ENCODE data around the gene BPIFB6.

Gene BPIFB6

DNA sequence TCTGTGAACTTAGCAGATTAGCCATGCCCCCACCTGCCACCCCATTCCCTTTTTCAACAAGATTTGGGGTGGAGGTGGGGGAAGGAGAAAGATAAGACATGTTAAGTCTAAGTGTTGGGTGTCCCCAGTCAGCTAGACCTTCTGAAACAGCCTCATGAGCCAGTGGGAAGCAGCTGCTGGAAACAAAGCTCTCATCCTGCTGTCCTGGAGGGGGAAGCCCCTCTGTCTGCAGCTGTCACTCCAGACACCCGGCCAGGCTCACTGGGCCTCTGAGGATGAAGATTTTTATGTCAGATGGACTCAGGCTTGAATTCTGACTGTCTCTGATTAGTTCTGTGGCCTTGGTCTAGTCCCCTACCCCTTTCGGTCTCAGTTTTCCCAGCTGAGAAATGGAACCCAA, 23.3 kb downstream of the BPIFB6 start:
- Histone ChIP-seq H3K9me3 (ENCODE audit: control insufficient read depth, insufficient read depth, low read length) (no peaks in the 10 kb centered on the region), H3K36me3 (ENCODE audit: control insufficient read depth, insufficient read depth, low read length) (no peaks in the 10 kb centered on the region), H3K27me3 (ENCODE audit: control insufficient read depth, insufficient read depth, low read length) (no peaks in the 10 kb centered on the region), H3K9ac (ENCODE audit: low read depth, low read length) (no peak overlapping the region), H3K4me1 (ENCODE audit: control insufficient read depth, insufficient read depth, low read length) (peaks cover 6% of the 10 kb centered on the region; the same call in 1 of the 2 replicates), H3K4me3 (ENCODE audit: low read depth, low read length) (no peak overlapping the region), H3K27ac (ENCODE audit: low read depth, low read length) (no peak overlapping the region)

DNA sequence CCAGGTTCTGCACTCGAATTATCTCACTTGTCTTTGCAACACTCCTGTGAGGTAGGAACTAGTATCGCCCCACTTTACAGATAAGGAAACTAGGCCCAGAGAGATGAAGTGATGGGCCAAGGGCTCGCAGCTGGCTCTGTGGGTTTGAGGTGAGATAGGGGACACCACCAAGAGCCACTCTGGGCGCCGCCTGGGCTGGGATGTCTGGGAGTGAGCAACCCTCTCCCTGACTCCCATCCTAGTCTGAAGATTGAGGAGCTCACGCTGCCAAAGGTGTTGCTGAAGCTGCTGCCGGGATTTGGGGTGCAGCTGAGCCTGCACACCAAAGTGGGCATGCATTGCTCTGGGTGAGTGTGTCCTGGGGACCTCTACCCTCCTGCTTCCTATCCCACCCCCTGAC, 27.7 kb downstream of the BPIFB6 start:
- Histone ChIP-seq H3K9ac (ENCODE audit: low read depth, low read length) (no peak overlapping the region), H3K36me3 (ENCODE audit: control insufficient read depth, insufficient read depth, low read length) (no peaks in the 10 kb centered on the region), H3K4me3 (ENCODE audit: low read depth, low read length) (no peak overlapping the region), H3K27me3 (ENCODE audit: control insufficient read depth, insufficient read depth, low read length) (no peaks in the 10 kb centered on the region), H3K9me3 (ENCODE audit: control insufficient read depth, insufficient read depth, low read length) (no peaks in the 10 kb centered on the region), H3K4me1 (ENCODE audit: control insufficient read depth, insufficient read depth, low read length) (no peaks in the 10 kb centered on the region), H3K27ac (ENCODE audit: low read depth, low read length) (no peak overlapping the region)

DNA sequence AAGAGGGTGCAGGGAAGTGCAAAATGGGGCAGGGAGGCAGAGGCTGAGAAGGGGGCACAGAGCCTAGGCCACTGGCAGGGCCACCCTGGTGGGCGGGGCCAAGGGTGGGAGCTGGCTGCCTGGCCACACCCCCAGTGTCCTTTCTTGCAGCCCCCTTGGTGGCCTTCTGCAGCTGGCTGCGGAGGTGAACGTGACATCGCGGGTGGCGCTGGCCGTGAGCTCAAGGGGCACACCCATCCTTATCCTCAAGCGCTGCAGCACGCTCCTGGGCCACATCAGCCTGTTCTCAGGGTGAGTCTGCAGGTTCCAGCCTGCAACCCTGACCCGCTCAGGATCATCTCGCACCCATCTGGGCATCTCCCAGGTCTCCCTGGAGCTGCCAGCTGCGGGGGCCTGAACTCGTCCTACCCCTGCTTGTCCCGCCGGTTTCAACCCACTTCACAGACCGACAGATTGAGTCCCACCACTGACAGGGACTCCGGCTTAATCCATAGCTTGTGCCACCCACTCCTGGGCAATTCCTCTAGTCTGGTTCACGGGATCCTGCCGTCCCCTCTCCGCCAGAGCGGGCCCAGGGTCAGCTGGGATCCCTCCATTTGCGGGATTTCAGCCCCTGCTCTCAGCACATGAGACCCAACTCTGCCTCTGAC, 28.4 kb downstream of the BPIFB6 start:
- no peaks in the 10 kb centered on the region for H3K27me3 ChIP-seq (ENCODE audit: control insufficient read depth, insufficient read depth, low read length)
- H3K27ac ChIP-seq (ENCODE audit: low read depth, low read length), result no peak overlapping the region
- H3K36me3 ChIP-seq (ENCODE audit: control insufficient read depth, insufficient read depth, low read length), result no peaks in the 10 kb centered on the region
- H3K4me1 ChIP-seq (ENCODE audit: control insufficient read depth, insufficient read depth, low read length), result no peaks in the 10 kb centered on the region
- no peak overlapping the region for H3K9ac ChIP-seq (ENCODE audit: low read depth, low read length)
- no peak overlapping the region for H3K4me3 ChIP-seq (ENCODE audit: low read depth, low read length)
- H3K9me3 ChIP-seq (ENCODE audit: control insufficient read depth, insufficient read depth, low read length), result no peaks in the 10 kb centered on the region

DNA sequence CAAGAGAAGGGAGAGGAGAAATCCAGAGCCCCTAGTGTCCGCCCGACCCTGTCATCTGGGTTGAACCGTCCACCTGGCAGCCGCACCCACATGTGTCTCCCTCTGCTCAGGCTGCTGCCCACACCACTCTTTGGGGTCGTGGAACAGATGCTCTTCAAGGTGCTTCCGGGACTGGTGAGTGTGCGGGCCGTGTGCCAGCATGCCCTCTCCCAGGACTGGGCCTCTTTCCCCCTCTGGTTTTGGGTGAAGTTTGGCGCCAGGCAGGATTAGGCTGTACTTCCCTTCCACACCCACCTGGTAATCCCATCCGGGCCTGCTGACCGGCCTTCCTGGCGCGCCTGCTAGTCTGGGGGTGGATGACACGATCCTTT, 30.2 kb downstream of the BPIFB6 start:
- Histone ChIP-seq H3K9ac (ENCODE audit: low read depth, low read length) (no peak overlapping the region), H3K4me3 (ENCODE audit: low read depth, low read length) (no peak overlapping the region), H3K27me3 (ENCODE audit: control insufficient read depth, insufficient read depth, low read length) (no peaks in the 10 kb centered on the region; the same call in 1 of the 2 replicates), H3K9me3 (ENCODE audit: control insufficient read depth, insufficient read depth, low read length) (no peaks in the 10 kb centered on the region), H3K36me3 (ENCODE audit: control insufficient read depth, insufficient read depth, low read length) (no peaks in the 10 kb centered on the region), H3K27ac (ENCODE audit: low read depth, low read length) (no peak overlapping the region), H3K4me1 (ENCODE audit: control insufficient read depth, insufficient read depth, low read length) (no peaks in the 10 kb centered on the region)

DNA sequence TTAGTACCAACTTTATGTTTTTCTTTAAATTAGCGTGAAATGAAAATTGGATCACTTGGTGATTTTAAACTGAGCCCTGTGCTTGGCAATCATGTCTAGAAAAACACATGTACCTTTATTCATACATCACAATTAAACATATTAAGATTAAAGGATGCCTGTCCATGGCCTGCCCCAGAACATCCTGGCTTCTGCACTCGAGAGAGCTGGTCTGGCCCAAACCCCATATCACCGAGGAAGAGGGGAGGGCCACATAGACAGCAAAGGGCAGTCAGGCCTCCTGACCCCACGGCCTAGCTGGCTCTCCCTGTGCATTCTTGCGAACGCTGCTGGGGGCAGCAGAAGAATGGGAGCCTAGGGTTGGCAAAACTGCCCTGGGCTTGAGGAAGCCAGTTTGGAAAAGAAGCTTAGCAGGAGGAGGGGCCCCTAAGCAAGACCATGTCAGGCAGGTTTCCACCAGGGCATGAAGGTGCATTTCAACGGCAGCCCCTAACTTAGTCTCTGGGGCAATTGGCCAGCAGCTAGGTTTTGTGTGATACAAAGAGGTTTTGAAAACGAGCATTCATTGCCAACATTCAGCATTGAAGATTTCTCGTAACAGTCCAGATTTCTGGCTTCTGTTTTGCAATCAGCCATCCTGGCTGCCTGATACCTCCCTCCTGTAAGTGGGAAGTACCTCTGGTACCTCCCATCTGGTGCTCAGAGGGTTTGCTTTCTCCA, 30.8 kb downstream of the BPIFB6 start:
- Histone ChIP-seq H3K9ac (ENCODE audit: low read depth, low read length) (no peak overlapping the region), H3K36me3 (ENCODE audit: control insufficient read depth, insufficient read depth, low read length) (no peaks in the 10 kb centered on the region), H3K4me3 (ENCODE audit: low read depth, low read length) (no peak overlapping the region), H3K27ac (ENCODE audit: low read depth, low read length) (no peak overlapping the region), H3K9me3 (ENCODE audit: control insufficient read depth, insufficient read depth, low read length) (no peaks in the 10 kb centered on the region), H3K27me3 (ENCODE audit: control insufficient read depth, insufficient read depth, low read length) (no peaks in the 10 kb centered on the region; the same call in 1 of the 2 replicates), H3K4me1 (ENCODE audit: control insufficient read depth, insufficient read depth, low read length) (no peaks in the 10 kb centered on the region)

DNA sequence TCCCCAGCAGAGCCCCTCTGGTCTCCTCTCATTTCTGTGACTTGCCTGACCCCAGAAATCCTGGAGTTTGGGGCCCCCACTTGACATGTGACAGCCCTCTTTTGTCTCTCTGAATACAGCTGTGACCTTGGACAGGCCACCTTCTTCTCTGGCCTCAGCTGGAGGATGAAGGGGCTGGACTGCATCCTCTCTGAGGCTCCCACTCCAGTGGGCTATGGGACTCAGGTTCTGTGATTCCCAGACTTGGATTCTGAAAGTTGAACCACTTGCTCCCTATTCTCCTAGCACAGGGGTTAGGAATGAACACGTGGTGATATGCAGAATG, 31.3 kb downstream of the BPIFB6 start:
- no peaks in the 10 kb centered on the region for H3K9me3 ChIP-seq (ENCODE audit: control insufficient read depth, insufficient read depth, low read length)
- H3K9ac ChIP-seq (ENCODE audit: low read depth, low read length), result no peak overlapping the region
- H3K27me3 ChIP-seq (ENCODE audit: control insufficient read depth, insufficient read depth, low read length), result no peaks in the 10 kb centered on the region; the same call in 1 of the 2 replicates
- no peaks in the 10 kb centered on the region for H3K4me1 ChIP-seq (ENCODE audit: control insufficient read depth, insufficient read depth, low read length)
- H3K27ac ChIP-seq (ENCODE audit: low read depth, low read length), result no peak overlapping the region
- H3K4me3 ChIP-seq (ENCODE audit: low read depth, low read length), result no peak overlapping the region
- H3K36me3 ChIP-seq (ENCODE audit: control insufficient read depth, insufficient read depth, low read length), result no peaks in the 10 kb centered on the region

DNA sequence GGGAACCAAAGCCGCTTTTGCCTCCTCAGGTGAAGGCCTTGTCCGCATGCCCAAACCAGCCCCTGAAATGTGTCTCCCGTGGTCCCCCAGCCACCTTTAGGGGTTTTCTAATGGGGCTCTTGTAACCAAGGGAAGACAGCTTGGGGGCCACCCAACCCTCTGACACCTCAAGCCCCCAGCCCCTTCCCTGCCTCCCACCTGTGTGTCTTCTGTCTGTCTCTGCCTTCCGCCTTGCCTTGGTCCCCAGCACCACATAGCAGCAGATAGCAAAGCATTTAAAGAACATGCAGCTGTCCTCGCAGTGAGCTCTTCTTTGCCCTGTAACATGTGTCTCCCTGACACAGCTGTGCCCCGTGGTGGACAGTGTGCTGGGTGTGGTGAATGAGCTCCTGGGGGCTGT, 31.8 kb downstream of the BPIFB6 start:
- H3K4me1 ChIP-seq (ENCODE audit: control insufficient read depth, insufficient read depth, low read length), result no peaks in the 10 kb centered on the region
- no peak overlapping the region for H3K9ac ChIP-seq (ENCODE audit: low read depth, low read length)

DNA sequence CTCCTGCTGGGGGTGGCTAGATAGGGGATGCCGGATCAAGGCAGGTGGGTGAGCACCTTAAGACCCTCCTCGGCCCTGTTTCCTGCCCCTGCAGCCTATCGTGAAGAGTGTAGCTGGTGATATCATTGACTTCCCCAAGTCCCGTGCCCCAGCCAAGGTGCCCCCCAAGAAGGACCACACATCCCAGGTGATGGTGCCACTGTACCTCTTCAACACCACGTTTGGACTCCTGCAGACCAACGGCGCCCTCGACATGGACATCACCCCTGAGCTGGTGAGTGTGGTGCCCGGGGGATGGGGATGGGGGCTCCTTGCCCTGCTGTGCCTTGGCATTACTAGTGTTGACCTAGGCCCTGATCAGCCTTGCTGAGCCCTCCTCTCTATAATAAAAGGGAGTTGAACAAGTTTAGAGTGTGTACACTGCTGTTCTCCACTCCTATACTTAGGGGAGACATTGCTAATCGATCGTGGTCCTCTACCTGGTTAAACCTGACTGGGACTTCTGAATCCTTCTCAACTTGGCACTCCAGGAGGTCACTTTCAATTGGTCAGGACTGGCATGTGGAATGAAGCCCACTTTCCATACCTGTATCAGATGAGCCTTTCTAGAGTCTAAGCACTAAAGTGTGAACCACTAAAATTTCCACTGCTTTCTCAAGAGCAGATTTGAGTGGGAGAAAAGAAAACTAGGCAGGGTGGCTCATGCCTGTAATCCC, 33.3 kb downstream of the BPIFB6 start:
- no peak overlapping the region for H3K27ac ChIP-seq (ENCODE audit: low read depth, low read length)
- H3K9me3 ChIP-seq (ENCODE audit: control insufficient read depth, insufficient read depth, low read length), result no peaks in the 10 kb centered on the region
- H3K36me3 ChIP-seq (ENCODE audit: control insufficient read depth, insufficient read depth, low read length), result no peaks in the 10 kb centered on the region
- no peaks in the 10 kb centered on the region; the same call in 1 of the 2 replicates for H3K27me3 ChIP-seq (ENCODE audit: control insufficient read depth, insufficient read depth, low read length)
- H3K4me3 ChIP-seq (ENCODE audit: low read depth, low read length), result no peak overlapping the region
- H3K9ac ChIP-seq (ENCODE audit: low read depth, low read length), result no peak overlapping the region
- H3K4me1 ChIP-seq (ENCODE audit: control insufficient read depth, insufficient read depth, low read length), result no peaks in the 10 kb centered on the region

More for the DNA sequence above, 31.8 kb downstream of the BPIFB6 start:
- H3K9me3 ChIP-seq (ENCODE audit: control insufficient read depth, insufficient read depth, low read length), result no peaks in the 10 kb centered on the region
- no peaks in the 10 kb centered on the region for H3K36me3 ChIP-seq (ENCODE audit: control insufficient read depth, insufficient read depth, low read length)
- H3K27me3 ChIP-seq (ENCODE audit: control insufficient read depth, insufficient read depth, low read length), result no peaks in the 10 kb centered on the region; the same call in 1 of the 2 replicates
- no peak overlapping the region for H3K27ac ChIP-seq (ENCODE audit: low read depth, low read length)
- no peak overlapping the region for H3K4me3 ChIP-seq (ENCODE audit: low read depth, low read length)

DNA sequence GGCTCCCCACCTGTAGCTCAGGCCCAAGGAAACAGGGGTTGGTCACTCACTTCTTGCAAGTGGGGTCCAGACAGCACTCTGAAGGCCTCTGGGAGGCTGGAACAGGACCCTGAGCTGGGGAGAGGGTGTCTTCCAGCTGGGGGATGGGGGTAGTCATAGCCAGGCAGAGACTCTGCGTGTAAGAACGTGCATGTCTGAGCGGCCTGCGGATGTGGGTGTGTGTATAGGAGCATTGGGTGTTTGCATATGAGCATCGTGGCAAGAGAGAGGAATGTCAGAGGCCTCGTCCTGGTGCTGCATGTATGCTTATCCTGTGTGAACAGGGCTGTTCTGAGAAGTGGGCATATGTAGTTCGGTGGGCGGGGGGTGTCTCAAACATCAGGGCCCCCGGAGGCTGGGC, 34.3 kb downstream of the BPIFB6 start:
- Histone ChIP-seq H3K36me3 (ENCODE audit: control insufficient read depth, insufficient read depth, low read length) (no peaks in the 10 kb centered on the region), H3K27me3 (ENCODE audit: control insufficient read depth, insufficient read depth, low read length) (no peaks in the 10 kb centered on the region; the same call in 1 of the 2 replicates), H3K4me3 (ENCODE audit: low read depth, low read length) (no peak overlapping the region), H3K27ac (ENCODE audit: low read depth, low read length) (no peak overlapping the region), H3K9me3 (ENCODE audit: control insufficient read depth, insufficient read depth, low read length) (no peaks in the 10 kb centered on the region), H3K9ac (ENCODE audit: low read depth, low read length) (no peak overlapping the region), H3K4me1 (ENCODE audit: control insufficient read depth, insufficient read depth, low read length) (no peaks in the 10 kb centered on the region)

DNA sequence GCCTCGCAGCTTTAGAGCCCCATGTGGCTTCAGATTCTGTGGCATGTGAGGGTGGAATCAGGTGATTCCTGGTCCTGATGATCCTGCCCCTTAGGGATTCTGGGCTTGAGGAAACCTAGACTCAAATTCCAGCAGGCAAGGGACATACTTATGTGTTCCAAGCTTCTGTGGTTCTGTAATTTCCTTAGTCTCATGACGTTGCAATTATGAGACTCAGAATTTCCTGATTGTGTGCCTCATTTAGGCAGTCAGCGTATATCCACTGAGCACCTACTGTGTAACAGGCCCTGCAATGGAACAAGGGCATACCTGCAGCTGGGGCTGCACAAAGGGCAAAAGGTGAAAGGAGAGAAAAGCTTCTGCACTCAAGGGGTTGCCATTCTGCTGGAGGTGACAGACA, 36.4 kb downstream of the BPIFB6 start:
- H3K36me3 ChIP-seq (ENCODE audit: control insufficient read depth, insufficient read depth, low read length), result no peaks in the 10 kb centered on the region
- no peaks in the 10 kb centered on the region; the same call in 1 of the 2 replicates for H3K27me3 ChIP-seq (ENCODE audit: control insufficient read depth, insufficient read depth, low read length)

More for the DNA sequence above, 36.4 kb downstream of the BPIFB6 start:
- no peaks in the 10 kb centered on the region for H3K9me3 ChIP-seq (ENCODE audit: control insufficient read depth, insufficient read depth, low read length)
- no peak overlapping the region for H3K4me3 ChIP-seq (ENCODE audit: low read depth, low read length)
- H3K4me1 ChIP-seq (ENCODE audit: control insufficient read depth, insufficient read depth, low read length), result no peaks in the 10 kb centered on the region
- no peak overlapping the region for H3K9ac ChIP-seq (ENCODE audit: low read depth, low read length)
- H3K27ac ChIP-seq (ENCODE audit: low read depth, low read length), result no peak overlapping the region

Data from HUES48 (cell line).